HG02852 (cell line): ENCODE measurements around the gene GABPA.
A peak's percentile ranks its signal among the peaks of the same experiment; 100 is the strongest.

ENCODE experiments used
- ATAC-seq: cut with Tn5 transposase; IDR thresholded peaks from one replicate; pipeline ENCODE4 v1.9.1; 2021; ENCODE audit warnings: mild to moderate bottlenecking, moderate library complexity; ENCODE audit not compliant: unreplicated experiment

Gene GABPA

DNA sequence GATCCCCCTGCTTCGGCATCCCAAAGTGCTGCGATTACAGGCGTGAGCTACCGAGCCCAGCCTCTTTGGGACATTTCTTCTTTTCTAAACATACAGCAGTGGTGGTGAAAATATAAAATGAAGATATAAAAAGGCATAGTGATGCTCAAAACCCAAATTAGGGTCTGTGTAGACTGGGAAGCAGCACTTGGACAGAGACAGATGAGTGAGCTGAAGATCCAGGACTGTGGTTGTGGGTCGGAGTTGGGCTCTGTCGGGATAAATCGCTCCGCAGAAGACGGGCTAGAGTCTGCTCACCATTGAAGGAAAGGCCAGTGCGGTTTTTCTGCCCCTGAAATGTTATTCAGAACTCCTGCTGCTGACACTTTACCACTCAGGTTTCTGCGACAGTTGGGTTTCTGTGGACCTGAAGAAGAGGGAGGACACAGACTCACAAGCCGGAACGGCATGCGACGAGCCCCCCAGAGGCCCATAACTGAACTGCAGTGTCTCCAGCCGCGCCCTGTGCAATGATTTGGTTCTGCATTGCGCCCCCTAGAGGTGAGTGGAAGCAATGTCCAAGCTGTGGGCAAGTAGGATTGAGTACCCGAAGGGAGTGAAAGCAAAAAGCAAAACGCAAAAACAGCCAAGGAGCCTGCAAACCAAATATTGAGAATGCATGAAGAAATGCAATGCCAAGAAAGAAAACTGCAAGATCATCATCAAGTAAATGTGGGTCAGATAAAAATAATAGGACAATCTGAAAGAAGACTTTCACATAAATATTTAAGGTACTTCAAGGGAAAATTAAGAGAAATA lies 66.6 kb downstream of the GABPA start:
- ATAC-seq, result peak; percentile 100

DNA sequence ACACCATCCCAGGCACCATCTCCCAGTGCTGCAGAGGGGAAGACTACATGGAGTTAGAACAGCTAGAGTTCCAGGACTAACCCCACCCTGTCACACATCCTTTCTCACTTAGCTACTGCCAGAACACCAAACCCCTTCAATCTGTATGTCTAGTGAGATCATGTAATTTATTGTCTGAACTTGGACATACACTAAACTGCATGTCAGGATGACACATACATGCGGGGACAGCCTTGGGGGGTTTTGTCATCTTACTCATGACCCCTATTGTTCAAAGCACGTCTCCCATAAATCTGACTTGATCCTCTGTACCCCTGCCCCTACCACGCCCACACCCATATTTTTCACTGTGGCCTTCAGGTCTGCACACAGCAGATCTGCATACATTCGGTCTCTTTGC lies 71.3 kb downstream of the GABPA start:
- no peak for ATAC-seq

GRCh38 chr21:25807191-25807590 lies 72.4 kb downstream of the GABPA start:
- no peak for ATAC-seq

GRCh38 chr21:25809013-25809412 lies 74.2 kb downstream of the GABPA start:
- ATAC-seq, result no peak

DNA sequence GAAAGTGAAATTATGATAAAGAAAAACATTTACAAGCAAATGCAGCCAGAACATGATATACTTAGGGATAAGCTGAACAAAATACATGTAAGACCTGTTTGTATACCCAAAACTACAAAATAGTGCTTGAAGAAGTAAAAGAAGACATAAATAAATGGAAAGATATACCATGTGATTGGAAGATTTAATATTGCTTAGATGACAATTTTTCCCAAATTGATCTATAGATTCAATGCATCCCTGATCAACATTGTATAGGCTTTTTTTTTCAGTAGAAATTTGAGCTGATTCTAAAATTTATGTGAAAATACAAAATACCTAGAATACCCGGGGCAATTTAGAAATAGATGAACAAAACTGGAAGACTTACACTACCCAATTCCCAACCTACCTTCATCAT lies 76.4 kb downstream of the GABPA start:
- no peak for ATAC-seq

DNA sequence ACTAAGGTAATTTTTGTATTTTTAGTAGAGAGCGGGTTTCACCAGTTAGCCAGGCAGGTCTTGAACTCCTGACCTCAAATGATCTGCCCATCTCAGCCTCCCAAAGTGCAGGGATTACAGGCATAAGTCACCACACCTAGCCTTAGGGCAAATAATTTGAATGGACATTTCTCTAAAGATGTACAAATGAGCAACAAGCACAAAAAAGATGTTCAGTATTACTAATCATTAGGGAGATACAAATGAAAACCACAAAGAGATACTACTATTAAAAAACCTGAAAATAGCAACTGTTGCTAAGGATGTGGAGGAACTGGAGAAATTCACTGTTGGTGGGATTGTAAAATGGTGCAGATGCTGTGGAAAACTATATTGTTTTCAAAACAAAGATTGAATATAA lies 79.1 kb downstream of the GABPA start:
- no peak for ATAC-seq

DNA sequence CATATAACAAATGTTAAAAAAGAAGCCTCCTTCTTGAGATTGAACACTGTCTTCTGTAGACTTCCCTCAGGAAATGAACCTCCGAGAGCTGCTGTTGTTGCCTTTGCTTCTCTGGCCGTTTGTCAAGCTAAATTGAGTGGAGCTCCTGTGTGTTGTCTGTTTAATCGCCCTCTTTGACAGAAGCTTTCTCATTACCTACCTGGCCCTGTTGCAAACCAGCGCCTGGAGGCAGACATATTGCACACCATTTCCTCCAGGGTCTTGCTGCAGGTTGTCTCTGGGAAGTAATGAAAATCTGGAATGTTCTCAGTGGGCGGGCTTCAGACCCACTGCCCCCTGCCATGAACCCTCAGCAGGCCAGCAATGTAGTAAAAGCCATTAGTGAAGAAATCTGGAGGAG lies 83.3 kb downstream of the GABPA start:
- no peak for ATAC-seq

GRCh38 chr21:25818551-25818950 lies 83.8 kb downstream of the GABPA start:
- no peak for ATAC-seq
